ENCODE measurements around the gene NCKAP5. TPM values are rescaled to one million over a fixed set of nuclear protein-coding genes. Genes with fewer than 3 reads are reported as not detected.

NCKAP5 gene
- total RNA-seq, 4 donors from 2014 or later, result 0.55 to 6.6 (median 3.3) TPM; not detected in 1

DNA sequence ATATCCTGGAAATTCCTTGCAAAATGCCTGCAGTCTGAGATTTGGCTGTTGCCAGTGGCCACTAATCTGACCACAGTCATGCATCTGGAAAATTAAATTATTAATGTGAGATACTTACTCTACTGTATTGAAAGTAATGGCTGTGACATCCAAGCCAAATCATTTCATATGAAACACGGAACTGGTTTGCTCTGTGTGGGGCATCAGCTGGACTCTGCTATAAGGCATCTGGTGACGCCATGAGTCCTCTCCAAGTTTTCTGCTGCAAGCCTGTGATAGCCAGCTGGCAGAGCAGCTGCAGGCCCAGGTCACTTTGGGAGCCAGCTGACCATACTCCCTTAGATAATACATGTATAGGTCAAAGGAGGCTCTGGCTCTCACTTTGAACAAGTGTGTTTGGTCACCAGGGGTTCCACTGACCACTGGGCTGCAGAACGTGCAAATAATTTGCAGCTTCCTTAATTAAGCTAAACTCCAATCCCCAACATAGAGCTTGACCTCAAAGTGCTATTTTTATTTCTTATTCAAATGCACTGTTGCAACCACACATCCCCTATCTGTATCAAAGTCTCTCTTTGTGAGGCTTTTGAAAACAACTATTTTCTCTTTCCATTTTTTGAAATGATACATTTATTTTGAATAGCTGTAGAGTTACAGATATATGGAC is 152.9 kb downstream of the NCKAP5 start:
- TF ChIP-seq POLR2A (IDR thresholded peaks at IDR 0.05), result no peak
- TF ChIP-seq, protein P1, sequence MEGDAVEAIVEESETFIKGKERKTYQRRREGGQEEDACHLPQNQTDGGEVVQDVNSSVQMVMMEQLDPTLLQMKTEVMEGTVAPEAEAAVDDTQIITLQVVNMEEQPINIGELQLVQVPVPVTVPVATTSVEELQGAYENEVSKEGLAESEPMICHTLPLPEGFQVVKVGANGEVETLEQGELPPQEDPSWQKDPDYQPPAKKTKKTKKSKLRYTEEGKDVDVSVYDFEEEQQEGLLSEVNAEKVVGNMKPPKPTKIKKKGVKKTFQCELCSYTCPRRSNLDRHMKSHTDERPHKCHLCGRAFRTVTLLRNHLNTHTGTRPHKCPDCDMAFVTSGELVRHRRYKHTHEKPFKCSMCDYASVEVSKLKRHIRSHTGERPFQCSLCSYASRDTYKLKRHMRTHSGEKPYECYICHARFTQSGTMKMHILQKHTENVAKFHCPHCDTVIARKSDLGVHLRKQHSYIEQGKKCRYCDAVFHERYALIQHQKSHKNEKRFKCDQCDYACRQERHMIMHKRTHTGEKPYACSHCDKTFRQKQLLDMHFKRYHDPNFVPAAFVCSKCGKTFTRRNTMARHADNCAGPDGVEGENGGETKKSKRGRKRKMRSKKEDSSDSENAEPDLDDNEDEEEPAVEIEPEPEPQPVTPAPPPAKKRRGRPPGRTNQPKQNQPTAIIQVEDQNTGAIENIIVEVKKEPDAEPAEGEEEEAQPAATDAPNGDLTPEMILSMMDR (IDR thresholded peaks at IDR 0.05), result no peak
- intact Hi-C loops (cut with DNase I; ENCODE audit: low total_unique reads), result no loop called here
- H3K4me1 ChIP-seq, result no peaks in the 10 kb centered on the region
- H3K9me3 ChIP-seq, result no peaks in the 10 kb centered on the region
- no peak overlapping the region for H3K4me3 ChIP-seq
- H3K27ac ChIP-seq, result no peak overlapping the region
- H3K36me3 ChIP-seq, result no peaks in the 10 kb centered on the region
- DNase-seq, result no peak
- no peaks in the 10 kb centered on the region for H3K27me3 ChIP-seq

DNA sequence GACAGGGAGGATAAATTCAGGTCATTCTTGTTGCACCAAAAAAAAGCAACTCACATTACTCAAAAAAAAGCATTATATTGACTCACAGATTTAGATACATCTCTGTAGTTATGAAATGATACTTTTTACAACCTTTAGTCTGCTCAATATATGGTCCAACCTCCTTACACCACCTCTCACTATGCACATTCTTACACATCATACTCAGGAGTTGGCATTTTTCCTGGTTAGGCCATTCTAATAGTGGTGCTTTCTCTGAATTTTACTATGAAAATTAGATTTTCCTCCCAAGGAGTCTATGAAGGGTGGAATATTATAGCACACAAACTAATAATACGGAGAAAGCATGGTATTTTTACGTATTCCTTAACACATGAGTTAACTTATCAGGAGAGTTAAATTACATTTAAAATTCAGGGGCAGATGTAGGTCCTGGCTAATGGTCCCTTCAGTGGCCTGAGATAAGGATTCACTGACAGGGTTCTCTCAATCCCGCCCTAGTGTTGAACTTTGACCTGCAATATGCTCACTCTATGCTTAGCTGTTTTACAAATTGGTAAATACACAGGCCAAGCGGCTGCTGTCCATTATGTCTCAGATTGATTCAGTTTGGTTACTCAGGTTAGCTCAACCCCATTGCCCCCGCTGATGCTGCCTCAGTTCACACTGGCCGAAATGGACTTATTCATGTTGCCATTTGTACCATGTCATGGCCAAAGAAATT is 153.6 kb downstream of the NCKAP5 start:
- H3K4me3 ChIP-seq, result no peak overlapping the region
- H3K27ac ChIP-seq, result no peak overlapping the region
- H3K27me3 ChIP-seq, result no peaks in the 10 kb centered on the region
- H3K36me3 ChIP-seq, result no peaks in the 10 kb centered on the region
- H3K4me1 ChIP-seq, result no peaks in the 10 kb centered on the region
- intact Hi-C loops (cut with DNase I; ENCODE audit: low total_unique reads), result no loop called here
- no peak for DNase-seq
- TF ChIP-seq POLR2A (IDR thresholded peaks at IDR 0.05), result no peak
- TF ChIP-seq, protein P1 (IDR thresholded peaks at IDR 0.05), result no peak
- H3K9me3 ChIP-seq, result no peaks in the 10 kb centered on the region

DNA sequence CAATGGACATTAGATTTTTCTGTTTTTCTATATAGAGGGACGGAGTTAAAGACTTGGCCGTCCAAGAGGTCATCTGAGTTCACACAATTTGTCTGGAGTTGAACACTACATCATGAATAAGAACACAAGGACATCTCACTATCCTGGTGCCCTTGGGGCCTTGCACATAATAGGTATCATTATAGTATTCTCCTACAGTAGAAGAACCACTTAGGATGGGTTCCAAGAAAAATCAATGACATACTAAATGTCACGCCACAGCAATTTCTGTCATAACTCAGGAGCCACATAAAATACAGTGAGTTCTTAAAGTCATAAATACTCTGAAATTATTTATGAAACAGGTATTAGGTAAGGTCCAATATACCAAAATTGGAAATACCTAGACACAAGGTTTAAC is 154.4 kb downstream of the NCKAP5 start:
- Histone ChIP-seq H3K27ac (no peak overlapping the region), H3K27me3 (no peaks in the 10 kb centered on the region), H3K4me3 (no peak overlapping the region), H3K4me1 (no peaks in the 10 kb centered on the region), H3K9me3 (no peaks in the 10 kb centered on the region), H3K36me3 (no peaks in the 10 kb centered on the region)
- TF ChIP-seq POLR2A (IDR thresholded peaks at IDR 0.05), result no peak
- TF ChIP-seq, protein P1 (IDR thresholded peaks at IDR 0.05), result no peak
- intact Hi-C loops (cut with DNase I; ENCODE audit: low total_unique reads), result no loop called here
- no peak for DNase-seq

DNA sequence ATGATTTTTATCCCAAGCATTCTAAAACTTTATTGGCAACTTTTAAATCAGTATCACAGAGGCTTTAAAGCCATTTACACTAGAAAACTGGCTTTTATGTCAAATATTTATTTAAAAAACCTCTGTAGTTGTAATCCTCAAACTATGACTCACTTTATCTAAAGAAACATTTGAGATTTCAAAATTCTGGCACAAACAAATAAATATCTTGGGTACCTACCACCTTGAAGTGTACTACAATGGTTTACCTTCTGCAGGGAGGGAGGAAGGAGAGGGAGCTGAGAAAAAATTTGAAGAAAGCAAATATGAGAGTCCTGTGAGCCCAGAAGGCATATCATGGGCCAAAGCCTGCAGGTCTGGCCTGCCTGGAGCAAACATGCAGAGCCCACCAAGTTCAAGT is 155.6 kb downstream of the NCKAP5 start:
- intact Hi-C loops (cut with DNase I; ENCODE audit: low total_unique reads), result no loop called here
- H3K4me3 ChIP-seq, result no peak overlapping the region
- H3K27ac ChIP-seq, result no peak overlapping the region
- no peaks in the 10 kb centered on the region for H3K4me1 ChIP-seq
- H3K36me3 ChIP-seq, result no peaks in the 10 kb centered on the region
- H3K9me3 ChIP-seq, result no peaks in the 10 kb centered on the region
- DNase-seq, result no peak
- H3K27me3 ChIP-seq, result no peaks in the 10 kb centered on the region
- TF ChIP-seq, protein P1 (IDR thresholded peaks at IDR 0.05), result no peak
- no peak for TF ChIP-seq POLR2A (IDR thresholded peaks at IDR 0.05)

DNA sequence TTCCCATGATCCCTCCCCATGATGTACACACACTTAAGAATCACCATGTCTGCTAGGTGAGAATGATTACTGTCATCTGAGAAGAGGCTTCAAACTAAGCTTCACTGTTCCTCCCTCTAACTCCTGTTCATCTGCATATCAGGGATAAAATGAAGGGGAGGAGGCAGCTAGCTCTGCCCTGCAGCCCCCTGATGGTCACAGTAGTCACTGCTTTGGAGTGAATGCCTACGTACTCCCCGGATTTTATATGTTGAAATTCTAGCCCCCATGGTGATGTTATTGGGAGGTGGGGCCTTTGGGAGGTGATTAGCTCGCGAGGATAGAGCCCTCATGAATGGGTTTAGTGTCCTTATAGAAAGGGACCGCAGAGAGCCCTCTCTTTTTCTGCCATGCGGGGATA is 156.4 kb downstream of the NCKAP5 start:
- Histone ChIP-seq H3K4me1 (no peaks in the 10 kb centered on the region), H3K27ac (no peak overlapping the region), H3K4me3 (no peak overlapping the region), H3K9me3 (no peaks in the 10 kb centered on the region), H3K27me3 (no peaks in the 10 kb centered on the region), H3K36me3 (no peaks in the 10 kb centered on the region)
- intact Hi-C loops (cut with DNase I; ENCODE audit: low total_unique reads), result no loop called here
- no peak for DNase-seq
- TF ChIP-seq, protein P1 (IDR thresholded peaks at IDR 0.05), result no peak
- TF ChIP-seq POLR2A (IDR thresholded peaks at IDR 0.05), result no peak
